GM18511 (cell line): ENCODE measurements around the gene PPT2.

Experiments used
- ATAC-seq: cut with Tn5 transposase; IDR thresholded peaks from one replicate; pipeline ENCODE4 v1.9.1; 2021; ENCODE audit warnings: mild to moderate bottlenecking, moderate library complexity; ENCODE audit not compliant: unreplicated experiment

Gene PPT2

GRCh38 chr6:32153564-32154513 is at the start of gene PPT2:
Gene PPT2, plus strand, starts transcription at chr6:32154141. Its CDS starts 454 bp downstream, at chr6:32154595.
- no peak for ATAC-seq

- ATAC-seq = no peak
These were observed 48.5 kb upstream of the PPT2 start for GRCh38 chr6:32105433-32105832.

- no peak for ATAC-seq
These were observed 46.5 kb upstream of the PPT2 start for GRCh38 chr6:32107406-32107805.

GRCh38 chr6:32108094-32108627 is 45.8 kb upstream of the PPT2 start:
- no peak for ATAC-seq

GRCh38 chr6:32108727-32109113 is 45.2 kb upstream of the PPT2 start:
- ATAC-seq = no peak

- no peak for ATAC-seq
These were observed 44.7 kb upstream of the PPT2 start, which contains the start of gene TNXB for GRCh38 chr6:32109114-32109764. Gene TNXB, minus strand, starts transcription at chr6:32109338. Its CDS starts 11,140 bp downstream, at chr6:32098198.

- ATAC-seq = no peak
These were observed 44.2 kb upstream of the PPT2 start for GRCh38 chr6:32109765-32110160.

- no peak for ATAC-seq
These were observed 43.3 kb upstream of the PPT2 start for GRCh38 chr6:32110632-32111031.

GRCh38 chr6:32111424-32112066 is 42.4 kb upstream of the PPT2 start:
- no peak for ATAC-seq

- no peak for ATAC-seq
These were observed 41.4 kb upstream of the PPT2 start for GRCh38 chr6:32112431-32112980.

GRCh38 chr6:32113386-32114352 is 40.3 kb upstream of the PPT2 start:
- ATAC-seq = no peak

- ATAC-seq = no peak
These were observed 39.1 kb upstream of the PPT2 start for GRCh38 chr6:32114796-32115195.

GRCh38 chr6:32115623-32116022 is 38.3 kb upstream of the PPT2 start:
- ATAC-seq = no peak

GRCh38 chr6:32116674-32117073 is 37.3 kb upstream of the PPT2 start:
- no peak for ATAC-seq

GRCh38 chr6:32117461-32117860 is 36.5 kb upstream of the PPT2 start:
- no peak for ATAC-seq

GRCh38 chr6:32118782-32119628 is 34.9 kb upstream of the PPT2 start:
- no peak for ATAC-seq

- no peak for ATAC-seq
These were observed 33.3 kb upstream of the PPT2 start for GRCh38 chr6:32120573-32121059.

GRCh38 chr6:32123681-32124080 is 30.3 kb upstream of the PPT2 start:
- ATAC-seq = no peak

- ATAC-seq = no peak
These were observed 27.1 kb upstream of the PPT2 start for GRCh38 chr6:32126880-32127279.
